AG04449 (cell line): Measurements from ENCODE around the gene MTURN.
A peak's percentile ranks its signal among the peaks of the same experiment; 100 is the strongest.

Source experiments
- CTCF ChIA-PET: fragments of 350-600 bp; formaldehyde crosslinking; extraction: SDS; loops from one replicate; lab custom pipeline; 2021; ENCODE audit warnings: antibody characterized with exemption; lab: Yijun Ruan, JAX
- POLR2A ChIA-PET: fragments of 400-600, 350-600 bp; formaldehyde crosslinking; extraction: SDS; loops from one replicate; lab custom pipeline; 2020; ENCODE audit warnings: antibody characterized with exemption, inconsistent platforms; lab: Yijun Ruan, JAX
- DNase-seq: peaks from one replicate; pipeline ENCODE4 v3.0.0-alpha.2; 2010; ENCODE audit warnings: low read depth, low spot score
- H3K4me3 ChIP-seq: 2 replicates; pipeline ENCODE4 v1.5.1; 2011; ENCODE audit warnings: low read depth, mild to moderate bottlenecking, control low read depth, low read length
- TF ChIP-seq, protein P1 (sequence below): IDR thresholded peaks from one replicate; pipeline ENCODE4 v1.5.1; 2011; ENCODE audit warnings: mild to moderate bottlenecking, moderate library complexity, low read length, control low read depth, inconsistent platforms; ENCODE audit not compliant: insufficient read depth; ENCODE audit errors: missing control alignments

The MTURN gene

DNA sequence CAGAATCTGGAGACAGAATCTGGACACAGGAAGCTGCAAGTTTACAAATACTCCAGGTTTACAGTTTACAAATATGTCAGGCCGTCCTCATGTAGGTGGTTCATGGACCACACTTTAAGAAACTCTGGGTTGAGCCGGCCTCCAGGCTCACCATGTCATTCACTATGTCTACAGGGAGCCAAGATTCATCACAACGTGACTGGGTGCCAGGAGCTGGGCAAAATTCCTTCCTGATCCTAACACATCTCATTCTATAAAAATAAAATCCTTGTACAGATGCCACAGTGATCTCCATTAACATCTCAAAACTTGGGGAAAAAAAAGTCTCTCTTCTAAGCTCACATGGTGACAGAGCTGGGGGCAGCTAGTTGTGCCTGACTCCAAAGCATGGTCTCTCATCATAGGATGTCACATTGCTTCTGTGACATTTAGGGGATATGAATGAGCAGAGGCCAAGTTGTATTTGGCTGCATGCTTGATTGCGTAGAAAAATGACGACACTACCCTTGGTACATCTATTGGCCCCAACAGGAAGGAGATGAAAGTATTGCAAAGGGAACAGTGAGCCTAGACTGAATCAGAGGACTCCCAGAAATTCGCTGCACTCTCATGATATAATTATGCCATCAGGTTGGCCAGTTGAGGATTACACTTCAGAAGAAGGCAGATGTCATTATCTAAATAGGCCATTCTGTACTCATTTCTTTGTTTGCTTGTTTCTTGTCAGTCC is 35.9 kb downstream of the MTURN start:
- no peak for DNase-seq
- ChIA-PET POLR2A (no interaction called here), CTCF (interaction anchor here (0.9 to 1.9 kb wide), 3 partner anchors 36 to 393 kb away, joined by 3 to 4 read pairs (median 3); partner anchors contain the start of gene MTURN)
- TF ChIP-seq, protein P1, sequence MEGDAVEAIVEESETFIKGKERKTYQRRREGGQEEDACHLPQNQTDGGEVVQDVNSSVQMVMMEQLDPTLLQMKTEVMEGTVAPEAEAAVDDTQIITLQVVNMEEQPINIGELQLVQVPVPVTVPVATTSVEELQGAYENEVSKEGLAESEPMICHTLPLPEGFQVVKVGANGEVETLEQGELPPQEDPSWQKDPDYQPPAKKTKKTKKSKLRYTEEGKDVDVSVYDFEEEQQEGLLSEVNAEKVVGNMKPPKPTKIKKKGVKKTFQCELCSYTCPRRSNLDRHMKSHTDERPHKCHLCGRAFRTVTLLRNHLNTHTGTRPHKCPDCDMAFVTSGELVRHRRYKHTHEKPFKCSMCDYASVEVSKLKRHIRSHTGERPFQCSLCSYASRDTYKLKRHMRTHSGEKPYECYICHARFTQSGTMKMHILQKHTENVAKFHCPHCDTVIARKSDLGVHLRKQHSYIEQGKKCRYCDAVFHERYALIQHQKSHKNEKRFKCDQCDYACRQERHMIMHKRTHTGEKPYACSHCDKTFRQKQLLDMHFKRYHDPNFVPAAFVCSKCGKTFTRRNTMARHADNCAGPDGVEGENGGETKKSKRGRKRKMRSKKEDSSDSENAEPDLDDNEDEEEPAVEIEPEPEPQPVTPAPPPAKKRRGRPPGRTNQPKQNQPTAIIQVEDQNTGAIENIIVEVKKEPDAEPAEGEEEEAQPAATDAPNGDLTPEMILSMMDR, result no peak
- H3K4me3 ChIP-seq, result no peak overlapping the region

DNA sequence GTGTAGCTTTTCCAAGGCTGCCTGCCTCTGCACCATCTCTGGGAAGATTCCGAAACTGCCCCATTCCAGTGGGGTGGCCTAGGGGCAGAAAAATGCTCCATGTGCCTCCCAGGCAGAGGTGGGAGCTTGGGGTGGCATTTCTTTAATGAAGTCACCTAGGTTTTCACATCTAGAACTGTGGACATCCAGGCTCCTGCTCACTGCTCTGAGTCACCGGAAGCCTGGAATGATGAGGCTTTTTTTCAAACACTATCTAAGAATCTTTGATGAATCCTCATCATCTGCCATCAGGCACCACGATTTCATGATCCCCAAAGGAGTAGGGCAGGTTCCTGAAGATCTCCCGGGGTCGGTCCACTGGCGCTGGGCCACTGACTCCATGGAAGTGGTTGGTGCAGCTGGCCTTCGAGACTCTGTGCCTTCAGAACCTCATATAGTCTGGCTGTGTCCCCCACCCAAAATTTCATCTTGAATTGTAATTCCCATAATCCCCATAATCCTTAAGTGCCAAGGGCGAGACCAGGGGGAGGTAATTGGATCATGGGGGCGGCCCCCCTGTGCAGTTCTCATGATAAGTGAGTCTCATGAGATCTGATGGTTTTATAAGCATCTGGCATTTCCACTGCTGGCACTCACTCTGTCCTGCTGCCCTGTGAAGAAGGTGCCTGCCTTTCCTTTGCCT is 37.1 kb downstream of the MTURN start:
- CTCF ChIA-PET, result interaction anchor here (1.6 to 2.1 kb wide), 3 partner anchors 8 to 97 kb away, joined by 4 to 12 read pairs (median 4); no protein-coding TSS in a partner anchor
- TF ChIP-seq, protein P1, result no peak
- H3K4me3 ChIP-seq, result no peak overlapping the region
- DNase-seq, result no peak
- POLR2A ChIA-PET, result no interaction called here

DNA sequence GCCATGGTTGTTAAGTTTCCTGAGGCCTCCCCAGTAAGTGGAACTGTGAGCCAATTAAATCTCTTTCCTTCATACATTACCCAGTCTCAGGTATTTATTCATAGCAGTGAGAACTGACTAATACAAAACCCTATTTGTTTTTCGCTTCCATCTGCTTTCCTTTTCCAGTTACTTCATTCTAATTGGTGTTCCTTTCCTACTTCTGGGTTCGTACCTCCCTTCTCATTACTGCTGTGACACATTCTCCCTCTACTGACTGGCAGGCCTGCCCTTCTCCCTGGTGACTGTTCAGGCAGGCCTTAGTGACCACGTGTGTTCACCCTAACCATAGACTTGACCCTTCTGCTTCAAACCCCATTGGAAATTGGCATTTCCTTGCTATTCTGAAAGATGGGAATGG is 37.7 kb downstream of the MTURN start:
- no peak overlapping the region for H3K4me3 ChIP-seq
- TF ChIP-seq, protein P1, result no peak
- ChIA-PET POLR2A (no interaction called here), CTCF (interaction anchor here (1.6 to 2.1 kb wide), 2 partner anchors 8 to 17 kb away, joined by 4 to 12 read pairs; no protein-coding TSS in a partner anchor)
- no peak for DNase-seq

DNA sequence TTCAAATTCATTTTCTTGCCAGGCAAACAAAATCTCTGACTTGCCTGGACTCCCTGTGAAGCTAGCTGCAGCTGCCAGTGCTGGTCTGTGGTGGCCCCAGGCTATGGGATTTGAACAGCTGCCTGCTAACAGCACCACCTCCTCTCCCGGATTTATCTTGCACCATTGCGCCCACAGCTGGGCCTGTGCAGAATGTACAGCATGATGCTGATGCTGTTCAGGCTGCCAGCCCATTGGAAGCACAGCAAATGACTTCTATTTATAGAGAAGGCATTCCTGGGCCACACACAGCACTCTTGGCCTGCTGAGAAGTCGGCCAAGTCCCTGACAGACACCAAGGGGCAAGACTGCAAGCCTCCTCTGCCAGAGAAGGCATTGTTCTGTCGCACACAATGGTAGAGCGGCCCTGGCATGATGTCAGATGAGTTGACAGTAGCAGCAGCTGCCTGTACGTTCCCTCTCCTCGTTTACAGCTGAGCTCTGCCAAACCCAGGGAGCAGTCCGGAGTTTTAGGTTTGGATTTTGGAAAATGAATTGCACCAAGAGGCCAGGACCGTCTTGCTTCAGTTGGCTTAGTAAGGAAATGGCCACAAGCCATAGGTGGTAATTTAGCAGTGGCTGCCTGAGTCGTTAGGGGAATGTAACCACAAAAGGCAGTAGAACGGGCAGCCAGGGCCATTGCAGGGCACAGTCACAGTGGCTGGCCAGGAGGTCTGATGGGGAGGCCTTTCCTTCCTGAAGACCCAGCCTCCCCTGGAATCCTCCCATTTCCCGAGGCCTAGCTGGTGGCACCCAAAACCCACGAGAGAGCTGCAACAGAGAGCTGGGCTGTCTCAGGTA is 38.5 kb downstream of the MTURN start:
- POLR2A ChIA-PET, result no interaction called here
- TF ChIP-seq, protein P1, result peak; percentile 70
- CTCF ChIA-PET, result interaction anchor here (1.3 to 2.1 kb wide), 3 partner anchors 9 to 175 kb away, joined by 3 to 12 read pairs (median 4); no protein-coding TSS in a partner anchor
- peak; percentile 93 for DNase-seq
- H3K4me3 ChIP-seq, result no peak overlapping the region

DNA sequence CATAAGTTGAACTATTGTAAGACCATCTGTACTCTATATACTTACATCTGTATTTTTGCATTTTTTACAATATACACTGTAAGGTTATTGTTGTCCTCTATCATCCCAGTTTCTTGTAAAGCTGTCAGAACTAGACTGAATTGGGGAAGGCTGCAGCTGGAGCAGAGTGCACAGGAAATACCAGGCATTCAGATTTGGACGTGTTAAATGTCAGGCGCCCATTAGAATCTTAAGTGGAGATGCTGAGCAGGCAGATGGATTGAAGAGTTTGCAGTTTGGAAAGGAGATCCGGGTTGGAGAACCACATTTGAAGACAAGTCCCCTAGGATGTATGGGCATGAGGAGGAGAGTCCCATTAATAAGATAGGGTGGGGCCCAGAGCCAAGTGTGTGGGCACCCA is 40.4 kb downstream of the MTURN start:
- no peak overlapping the region for H3K4me3 ChIP-seq
- no peak for DNase-seq
- ChIA-PET CTCF (interaction anchor here (0.6 to 2.5 kb wide), 2 partner anchors 11 to 335 kb away, joined by 3 to 7 read pairs; no protein-coding TSS in a partner anchor), POLR2A (no interaction called here)
- TF ChIP-seq, protein P1, result no peak
